GM21447 (cell line): ENCODE results near the gene CORO7.
"Not testable (repeated sequence)": the region's sequence is repeated elsewhere in the genome, so short reads cannot be mapped to it uniquely, and the experiment has no call there.

ENCODE experiments used
- ATAC-seq: cut with Tn5 transposase; IDR thresholded peaks from one replicate; pipeline ENCODE4 v1.9.1; 2021; ENCODE audit not compliant: unreplicated experiment

The CORO7 gene

GRCh38 chr16:4340443-4340842 lies 76.0 kb downstream of the CORO7 start:
- no peak for ATAC-seq

GRCh38 chr16:4339909-4340308 lies 76.5 kb downstream of the CORO7 start:
- ATAC-seq, result no peak

GRCh38 chr16:4339455-4339854 lies 76.9 kb downstream of the CORO7 start:
- no peak for ATAC-seq

- ATAC-seq, result no peak
Measured at GRCh38 chr16:4338712-4339299, 77.6 kb downstream of the CORO7 start.

- ATAC-seq, result no peak
Measured at GRCh38 chr16:4338125-4338582, 78.2 kb downstream of the CORO7 start.

GRCh38 chr16:4337540-4338088 lies 78.8 kb downstream of the CORO7 start:
- ATAC-seq, result no peak

- no peak for ATAC-seq
Measured at GRCh38 chr16:4336701-4337539, 79.5 kb downstream of the CORO7 start.

GRCh38 chr16:4334724-4335495 lies 81.5 kb downstream of the CORO7 start:
- ATAC-seq, result no peak

GRCh38 chr16:4333714-4334113 lies 82.7 kb downstream of the CORO7 start:
- ATAC-seq, result not testable (repeated sequence)

- no peak for ATAC-seq
Measured at GRCh38 chr16:4333308-4333638, 83.1 kb downstream of the CORO7 start.

GRCh38 chr16:4332623-4333307 lies 83.6 kb downstream of the CORO7 start:
- no peak for ATAC-seq

- no peak for ATAC-seq
Measured at GRCh38 chr16:4332083-4332482, 84.3 kb downstream of the CORO7 start.

- ATAC-seq, result no peak
Measured at GRCh38 chr16:4330277-4330874, 86.0 kb downstream of the CORO7 start.

- ATAC-seq, result no peak
Measured at GRCh38 chr16:4328782-4329775, 87.3 kb downstream of the CORO7 start.

GRCh38 chr16:4328046-4328781 lies 88.2 kb downstream of the CORO7 start:
- ATAC-seq, result no peak

GRCh38 chr16:4327386-4328045 lies 88.9 kb downstream of the CORO7 start:
- no peak for ATAC-seq

- ATAC-seq, result no peak
Measured at GRCh38 chr16:4325253-4325758, 91.1 kb downstream of the CORO7 start.
